CD8-positive, alpha-beta memory T cell (primary cell): Measurements from ENCODE around the gene ITGAD. TPM values are rescaled to one million over a fixed set of nuclear protein-coding genes. Genes with fewer than 3 reads are reported as not detected.

ENCODE experiments used
- CTCF ChIA-PET: fragments of 350-600 bp; sonication (Branson Sonifier 250); formaldehyde crosslinking; loops from one replicate; lab custom pipeline; 2021; ENCODE audit warnings: antibody characterized with exemption; lab: Charles Lee
- POLR2A ChIA-PET: fragments of 350-600 bp; sonication (Branson Sonifier 250); formaldehyde crosslinking; loops from one replicate; lab custom pipeline; 2021; ENCODE audit warnings: antibody characterized with exemption; lab: Charles Lee
- DNase-seq, 5 donors: peaks; one replicate each; pipeline versions ENCODE4 v3.0.0 to v3.0.0-alpha.2; 2020 to 2022; ENCODE audit warnings: mixed read lengths in 1 of 5
- H3K27ac ChIP-seq: one replicate; pipeline ENCODE4 v1.7.0; 2013; ENCODE audit warnings: low read depth, mild to moderate bottlenecking, low read length, moderate library complexity
- H3K27me3 ChIP-seq: 2 replicates; pipeline ENCODE4 v1.7.0; 2013; ENCODE audit warnings: low read length, mild to moderate bottlenecking; ENCODE audit not compliant: insufficient read depth, poor library complexity, severe bottlenecking
- H3K36me3 ChIP-seq: 2 replicates; pipeline ENCODE4 v1.7.0; 2013; ENCODE audit warnings: mild to moderate bottlenecking, low read length, moderate library complexity; ENCODE audit not compliant: insufficient read depth
- H3K4me1 ChIP-seq: 2 replicates; pipeline ENCODE4 v1.7.0; 2013; ENCODE audit warnings: mild to moderate bottlenecking, low read length, moderate library complexity; ENCODE audit not compliant: insufficient read depth
- H3K4me3 ChIP-seq: 2 replicates; pipeline ENCODE4 v1.7.0; 2013; ENCODE audit warnings: mild to moderate bottlenecking, low read length
- H3K9me3 ChIP-seq: 2 replicates; pipeline ENCODE4 v1.7.0; 2013; ENCODE audit warnings: mild to moderate bottlenecking, low read length
- H3K27ac Mint-ChIP-seq, 8 donors: one replicate each; pipeline ENCODE4 v1.8.0; 2020 to 2021; ENCODE audit warnings: mixed read lengths in 8 of 8, mild to moderate bottlenecking in 6 of 8, inconsistent platforms in 3 of 8, moderate library complexity in 3 of 8
- H3K27me3 Mint-ChIP-seq, 2 donors: one replicate each; pipeline ENCODE4 v1.8.0; 2020 to 2021; ENCODE audit warnings: mixed read lengths in 2 of 2, mild to moderate bottlenecking in 1 of 2, moderate library complexity in 1 of 2
- H3K36me3 Mint-ChIP-seq, 3 donors: one replicate each; pipeline ENCODE4 v1.8.0; 2020 to 2021; ENCODE audit warnings: mixed read lengths in 3 of 3, inconsistent platforms in 1 of 3, mild to moderate bottlenecking in 1 of 3
- H3K4me1 Mint-ChIP-seq, 3 donors: one replicate each; pipeline ENCODE4 v1.8.0; 2020 to 2021; ENCODE audit warnings: mixed read lengths in 3 of 3, inconsistent platforms in 1 of 3, mild to moderate bottlenecking in 1 of 3
- H3K4me3 Mint-ChIP-seq, 7 donors: one replicate each; pipeline ENCODE4 v1.8.0; 2020 to 2021; ENCODE audit warnings: mixed read lengths in 7 of 7, mild to moderate bottlenecking in 6 of 7, moderate library complexity in 4 of 7, inconsistent platforms in 2 of 7
- H3K9me3 Mint-ChIP-seq, 5 donors: one replicate each; pipeline ENCODE4 v1.8.0; 2020 to 2022; ENCODE audit warnings: mixed read lengths in 5 of 5, mild to moderate bottlenecking in 3 of 5, moderate library complexity in 2 of 5, inconsistent platforms in 1 of 5
- polyA plus RNA-seq: library from polyadenylated mRNA; unstranded; fragments of 300-500 nt; fragmentation: Illumina TruSeq; gene quantifications from one replicate; pipeline ENCODE4 v1.2.3, GENCODE V29; 2021
- total RNA-seq, 2 experiments: library from RNA; stranded (reverse); gene quantifications; one replicate each; pipeline ENCODE4 v1.2.3, GENCODE V29; 2021

Gene ITGAD
- total and polyA plus RNA-seq, 3 experiments from 2014 or later: 0.12 TPM; not detected in 2

DNA sequence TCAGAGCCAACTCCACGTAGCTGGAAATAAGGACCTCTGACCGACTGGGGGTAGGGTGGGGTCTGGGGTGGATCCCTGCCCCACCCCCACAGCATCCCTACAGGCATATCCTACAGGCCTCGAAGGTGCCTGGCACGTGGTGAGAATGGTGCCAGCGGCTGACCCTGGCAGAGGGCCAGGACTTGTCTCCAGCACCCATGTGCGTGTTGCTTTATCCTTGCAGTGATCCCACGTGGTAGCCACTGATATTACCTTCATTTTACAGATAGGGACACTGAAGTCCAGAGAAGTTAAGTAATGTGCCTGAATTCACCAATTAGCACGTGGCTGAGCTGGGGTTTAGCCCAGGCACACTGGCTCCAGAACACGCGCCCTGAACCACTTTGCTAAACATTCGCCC lies 8.3 kb downstream of the ITGAD start:
- peaks cover 22 to 40% (median 32%) of the 10 kb centered on the region in 3 donors for H3K4me1 Mint-ChIP-seq
- peak overlapping the region in 1 of 8 donors; percentile 72 for H3K27ac Mint-ChIP-seq
- CTCF ChIA-PET: no interaction called here

DNA sequence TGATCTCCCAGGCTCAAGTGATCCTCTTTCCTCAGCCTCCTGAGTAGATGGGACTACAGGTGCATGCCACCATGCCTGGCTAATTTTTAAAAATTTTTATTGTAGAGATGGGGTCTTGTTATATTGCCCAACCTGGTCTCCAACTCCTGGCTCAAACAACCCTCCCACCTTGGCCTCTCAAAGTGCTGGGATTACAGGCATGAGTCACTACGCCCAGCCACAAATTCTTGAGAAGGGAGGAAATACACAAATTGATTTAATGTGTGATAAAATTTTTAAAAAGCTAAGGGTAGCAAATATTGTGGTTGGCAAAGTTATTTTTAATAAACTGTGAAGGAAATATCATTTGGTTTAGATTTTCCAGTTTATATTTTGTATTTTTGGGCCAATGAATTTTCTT lies 9.6 kb downstream of the ITGAD start:
- Mint-ChIP-seq H3K4me3 (peak overlapping the region in 1 of 7 donors; percentile 26), H3K27me3 (peaks cover 0 to 2% of the 10 kb centered on the region in 2 donors), H3K9me3 (peaks cover 5 to 11% (median 8%) of the 10 kb centered on the region in 5 donors), H3K36me3 (no peaks in the 10 kb centered on the region), H3K27ac (peak overlapping the region in 5 of 8 donors; percentile 15 to 86 (median 66)), H3K4me1 (peaks cover 22 to 40% (median 32%) of the 10 kb centered on the region in 3 donors)
- ChIA-PET POLR2A (no interaction called here), CTCF (no interaction called here)
- Histone ChIP-seq H3K36me3 (no peaks in the 10 kb centered on the region), H3K27me3 (no peaks in the 10 kb centered on the region), H3K4me3 (no peak overlapping the region), H3K4me1 (peaks cover 16% of the 10 kb centered on the region), H3K27ac (no peak overlapping the region), H3K9me3 (no peaks in the 10 kb centered on the region)
- DNase-seq: no peak

More for the DNA sequence above, 8.3 kb downstream of the ITGAD start:
- POLR2A ChIA-PET: no interaction called here
- no peaks in the 10 kb centered on the region for H3K9me3 ChIP-seq
- Mint-ChIP-seq H3K9me3 (peaks cover 5 to 11% (median 8%) of the 10 kb centered on the region in 5 donors), H3K36me3 (no peaks in the 10 kb centered on the region), H3K4me3 (peak overlapping the region in 1 of 7 donors; percentile 23), H3K27me3 (peaks cover 0 to 2% of the 10 kb centered on the region in 2 donors)
- H3K4me3 ChIP-seq: no peak overlapping the region
- no peak for DNase-seq
- no peaks in the 10 kb centered on the region for H3K36me3 ChIP-seq
- peaks cover 16% of the 10 kb centered on the region for H3K4me1 ChIP-seq
- no peaks in the 10 kb centered on the region for H3K27me3 ChIP-seq
- H3K27ac ChIP-seq: no peak overlapping the region

DNA sequence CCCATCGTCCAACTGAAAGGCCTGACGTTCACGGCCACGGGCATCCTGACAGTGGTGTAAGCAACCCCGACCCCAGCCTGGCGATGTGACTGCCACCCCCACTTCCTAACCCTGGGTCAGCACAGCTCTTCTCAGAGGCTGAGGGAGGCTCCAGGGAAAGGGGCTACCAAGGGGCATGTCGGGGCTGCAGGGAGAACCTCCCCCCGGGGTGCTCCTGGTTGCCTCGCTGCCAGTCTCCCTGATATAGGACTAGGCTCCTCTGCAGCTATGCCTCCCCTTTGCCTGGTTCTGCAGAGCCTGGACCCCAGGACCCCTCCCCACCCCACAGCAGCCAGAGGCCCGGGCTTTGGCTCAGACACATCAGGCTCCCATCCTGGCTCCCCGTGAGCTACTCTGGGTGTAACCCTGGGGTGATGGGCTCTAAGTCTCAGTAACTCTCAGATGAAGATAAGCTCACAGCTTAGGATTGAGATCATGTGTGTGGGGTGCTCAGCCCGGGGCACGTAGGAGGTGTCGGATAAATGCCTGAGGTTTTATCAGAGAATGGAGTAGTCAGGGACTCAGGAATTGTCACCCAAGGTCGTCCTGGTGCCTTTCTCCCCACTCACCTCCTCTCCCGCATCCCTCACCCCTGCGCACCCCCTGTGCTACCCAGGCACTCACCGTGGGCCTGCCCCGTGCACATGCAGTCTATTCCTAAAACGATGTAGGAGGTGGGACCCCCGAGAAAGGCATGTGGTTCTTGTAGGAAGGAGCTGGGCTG lies 10.6 kb downstream of the ITGAD start:
- no peak overlapping the region for H3K4me3 ChIP-seq
- ChIA-PET POLR2A (no interaction called here), CTCF (interaction anchor here (1.9 kb wide), 1 partner anchor 21 kb away, joined by 5 read pairs; no protein-coding TSS in a partner anchor)
- H3K27me3 ChIP-seq: no peaks in the 10 kb centered on the region
- H3K27me3 Mint-ChIP-seq: peaks cover 3% of the 10 kb centered on the region in 2 donors
- H3K36me3 Mint-ChIP-seq: no peaks in the 10 kb centered on the region
- no peaks in the 10 kb centered on the region for H3K9me3 ChIP-seq
- H3K4me1 ChIP-seq: peaks cover 16% of the 10 kb centered on the region
- DNase-seq: no peak
- H3K27ac ChIP-seq: no peak overlapping the region
- peaks cover 22 to 37% (median 25%) of the 10 kb centered on the region in 3 donors for H3K4me1 Mint-ChIP-seq
- peaks cover 5 to 11% (median 8%) of the 10 kb centered on the region in 5 donors for H3K9me3 Mint-ChIP-seq
- H3K36me3 ChIP-seq: no peaks in the 10 kb centered on the region
- H3K4me3 Mint-ChIP-seq: no peak overlapping the region
- H3K27ac Mint-ChIP-seq: peak overlapping the region in 2 of 8 donors; percentile 19 to 41

DNA sequence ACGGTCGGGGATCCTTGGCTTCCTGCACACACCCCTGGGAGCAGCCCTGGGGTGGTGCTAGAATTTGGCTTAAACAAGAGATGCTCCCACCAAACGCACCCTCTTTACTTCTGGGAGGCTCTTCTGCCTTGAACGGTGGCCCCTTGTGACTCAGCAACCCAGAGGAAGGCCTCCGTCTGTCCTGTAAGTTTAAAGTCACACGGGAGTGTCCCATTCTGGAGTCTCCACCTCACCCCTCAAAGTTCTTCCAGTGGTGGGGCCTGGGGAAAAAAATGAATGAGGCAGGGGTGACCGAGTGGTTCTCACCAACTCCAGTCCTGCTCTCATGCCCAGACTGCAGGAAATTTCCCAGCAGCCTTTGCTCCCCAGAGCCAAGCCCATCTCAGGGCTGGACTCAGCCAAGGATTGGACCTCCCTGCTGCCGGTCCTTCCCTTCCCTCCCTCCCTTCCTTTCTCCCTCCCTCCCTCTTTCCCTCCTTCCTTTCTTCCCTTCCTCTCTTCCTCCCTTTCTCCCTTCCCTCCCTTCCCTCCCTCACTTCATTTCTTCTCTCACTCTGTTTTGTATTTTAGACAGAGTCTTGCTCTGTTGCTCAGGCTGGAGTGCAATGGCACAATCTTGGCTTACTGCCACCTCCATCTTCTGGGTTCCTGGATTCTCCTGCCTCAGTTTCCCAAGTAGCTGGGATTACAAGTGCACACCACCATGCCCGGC lies 11.4 kb downstream of the ITGAD start:
- no peaks in the 10 kb centered on the region for H3K9me3 ChIP-seq
- Mint-ChIP-seq H3K27ac (peak overlapping the region in 1 of 8 donors; percentile 96), H3K4me1 (peaks cover 16 to 30% (median 19%) of the 10 kb centered on the region in 3 donors), H3K9me3 (peaks cover 2 to 8% (median 5%) of the 10 kb centered on the region in 5 donors), H3K27me3 (peaks cover 3% of the 10 kb centered on the region in 2 donors), H3K36me3 (no peaks in the 10 kb centered on the region), H3K4me3 (no peak overlapping the region)
- no peaks in the 10 kb centered on the region for H3K27me3 ChIP-seq
- H3K36me3 ChIP-seq: no peaks in the 10 kb centered on the region
- H3K4me1 ChIP-seq: peaks cover 11% of the 10 kb centered on the region
- no peak for DNase-seq
- H3K27ac ChIP-seq: no peak overlapping the region
- POLR2A ChIA-PET: no interaction called here
- CTCF ChIA-PET: interaction anchor here (1.9 kb wide), 1 partner anchor 22 kb away, joined by 5 read pairs; no protein-coding TSS in a partner anchor
- no peak overlapping the region for H3K4me3 ChIP-seq

DNA sequence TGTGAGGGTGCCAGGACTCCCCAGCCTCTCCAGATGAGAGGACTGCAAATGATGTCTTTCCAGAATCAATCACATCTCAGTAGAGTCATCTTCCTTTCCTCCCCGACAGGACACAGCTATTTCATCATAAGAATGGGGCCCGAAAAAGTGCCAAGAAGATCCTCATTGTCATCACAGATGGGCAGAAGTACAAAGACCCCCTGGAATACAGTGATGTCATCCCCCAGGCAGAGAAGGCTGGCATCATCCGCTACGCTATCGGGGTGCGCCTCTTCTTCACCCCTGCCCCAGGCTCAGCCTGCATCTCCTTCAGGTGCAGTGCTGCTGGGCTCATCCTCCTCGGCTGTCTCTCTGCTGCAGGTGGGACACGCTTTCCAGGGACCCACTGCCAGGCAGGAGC lies 14.3 kb downstream of the ITGAD start:
- peaks cover 1 to 3% of the 10 kb centered on the region in 2 donors for H3K27me3 Mint-ChIP-seq
- H3K36me3 ChIP-seq: no peaks in the 10 kb centered on the region
- ChIA-PET CTCF (interaction anchor here (0.7 kb wide), 1 partner anchor 210 kb away, joined by 3 read pairs; no protein-coding TSS in a partner anchor), POLR2A (no interaction called here)
- peak overlapping the region in 1 of 8 donors; percentile 58 for H3K27ac Mint-ChIP-seq
- H3K4me3 Mint-ChIP-seq: peak overlapping the region in 1 of 7 donors; percentile 6
- no peaks in the 10 kb centered on the region for H3K9me3 Mint-ChIP-seq
- H3K9me3 ChIP-seq: no peaks in the 10 kb centered on the region
- H3K4me1 ChIP-seq: peaks cover 7% of the 10 kb centered on the region
- no peaks in the 10 kb centered on the region for H3K36me3 Mint-ChIP-seq
- no peaks in the 10 kb centered on the region for H3K27me3 ChIP-seq
- H3K4me3 ChIP-seq: no peak overlapping the region
- H3K27ac ChIP-seq: no peak overlapping the region
- DNase-seq: no peak
- H3K4me1 Mint-ChIP-seq: peaks cover 4 to 7% (median 7%) of the 10 kb centered on the region in 3 donors

DNA sequence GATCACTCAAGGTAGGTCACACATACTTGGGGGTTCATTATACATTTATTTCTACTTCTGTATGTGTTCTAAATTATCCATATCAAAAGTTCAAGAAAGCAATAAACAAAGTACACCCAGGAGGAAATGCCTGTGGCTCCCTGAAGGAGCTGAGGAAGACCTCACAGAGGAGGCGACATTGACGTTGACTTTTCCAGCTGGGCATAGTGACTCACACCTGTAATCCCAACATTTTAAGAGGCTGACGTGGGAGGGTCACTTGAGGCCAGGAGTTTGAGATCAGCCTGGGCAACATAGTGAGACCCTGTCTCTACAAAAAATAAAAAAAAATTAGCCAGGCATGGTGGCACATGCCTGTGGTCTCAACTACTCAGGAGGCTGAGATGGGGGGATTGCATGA lies 16.3 kb downstream of the ITGAD start:
- Histone ChIP-seq H3K4me1 (peaks cover 5% of the 10 kb centered on the region), H3K9me3 (no peaks in the 10 kb centered on the region), H3K27ac (no peak overlapping the region), H3K4me3 (no peak overlapping the region), H3K27me3 (no peaks in the 10 kb centered on the region), H3K36me3 (no peaks in the 10 kb centered on the region)
- POLR2A ChIA-PET: no interaction called here
- Mint-ChIP-seq H3K4me3 (no peak overlapping the region), H3K27ac (no peak overlapping the region), H3K36me3 (no peaks in the 10 kb centered on the region), H3K27me3 (peaks cover 1 to 3% of the 10 kb centered on the region in 2 donors), H3K4me1 (peaks cover 7 to 9% (median 9%) of the 10 kb centered on the region in 3 donors), H3K9me3 (no peaks in the 10 kb centered on the region)
- CTCF ChIA-PET: no interaction called here
- DNase-seq: no peak

DNA sequence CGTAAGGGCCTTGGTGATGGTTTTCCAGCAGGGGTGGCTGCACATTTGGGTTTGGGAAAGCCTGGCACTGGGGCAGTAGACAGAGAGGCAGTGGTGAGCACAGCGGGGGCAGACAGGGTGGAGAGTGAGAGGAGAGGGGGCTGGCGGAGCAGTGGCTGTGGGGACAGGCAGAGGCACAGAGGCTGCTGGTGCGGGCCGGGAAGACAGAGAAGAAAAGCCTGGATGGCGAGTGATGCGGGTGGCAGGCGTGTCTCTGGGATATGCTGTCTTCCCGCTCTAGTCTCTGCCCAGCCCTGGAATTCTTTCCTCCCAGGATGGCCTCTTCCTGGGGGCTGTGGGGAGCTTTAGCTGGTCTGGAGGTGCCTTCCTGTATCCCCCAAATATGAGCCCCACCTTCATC lies 16.9 kb downstream of the ITGAD start:
- peak overlapping the region in 1 of 8 donors; percentile 71 for H3K27ac Mint-ChIP-seq
- H3K36me3 Mint-ChIP-seq: no peaks in the 10 kb centered on the region
- peaks cover 14 to 15% (median 15%) of the 10 kb centered on the region in 3 donors for H3K4me1 Mint-ChIP-seq
- H3K9me3 Mint-ChIP-seq: no peaks in the 10 kb centered on the region
- ChIA-PET POLR2A (no interaction called here), CTCF (no interaction called here)
- peaks cover 1 to 3% of the 10 kb centered on the region in 2 donors for H3K27me3 Mint-ChIP-seq
- no peak overlapping the region for H3K4me3 Mint-ChIP-seq
- Histone ChIP-seq H3K27ac (no peak overlapping the region), H3K36me3 (no peaks in the 10 kb centered on the region), H3K27me3 (no peaks in the 10 kb centered on the region), H3K9me3 (no peaks in the 10 kb centered on the region), H3K4me1 (peaks cover 11% of the 10 kb centered on the region), H3K4me3 (no peak overlapping the region)
- DNase-seq: no peak
